ENCODE measurements around the gene MUC5AC.

Gene MUC5AC

GRCh38 chr11:1194977-1195681 lies 37.4 kb downstream of the MUC5AC start:
- DNase-seq (ENCODE audit: low read depth in 2 of 2), result no peak

- no peak for DNase-seq (ENCODE audit: low read depth in 2 of 2)
Measured at GRCh38 chr11:1195682-1196515, 38.1 kb downstream of the MUC5AC start.

GRCh38 chr11:1196516-1197391 lies 39.0 kb downstream of the MUC5AC start:
- no peak for DNase-seq (ENCODE audit: low read depth in 2 of 2)

- no peak for DNase-seq (ENCODE audit: low read depth in 2 of 2)
Measured at GRCh38 chr11:1197431-1197885, 39.7 kb downstream of the MUC5AC start.

- no peak for DNase-seq (ENCODE audit: low read depth in 2 of 2)
Measured at GRCh38 chr11:1197886-1198560, 40.3 kb downstream of the MUC5AC start.

- no peak for DNase-seq (ENCODE audit: low read depth in 2 of 2)
Measured at GRCh38 chr11:1198561-1199240, 40.9 kb downstream of the MUC5AC start.

- DNase-seq (ENCODE audit: low read depth in 2 of 2), result no peak
Measured at GRCh38 chr11:1199241-1199750, 41.5 kb downstream of the MUC5AC start.

- no peak for DNase-seq (ENCODE audit: low read depth in 2 of 2)
Measured at GRCh38 chr11:1199751-1200610, 42.2 kb downstream of the MUC5AC start.

- DNase-seq (ENCODE audit: low read depth in 2 of 2), result no peak
Measured at GRCh38 chr11:1200611-1201191, 42.9 kb downstream of the MUC5AC start.

GRCh38 chr11:1201395-1202153 lies 43.8 kb downstream of the MUC5AC start:
- DNase-seq (ENCODE audit: low read depth in 2 of 2), result no peak

GRCh38 chr11:1202154-1202775 lies 44.5 kb downstream of the MUC5AC start:
- no peak for DNase-seq (ENCODE audit: low read depth in 2 of 2)

GRCh38 chr11:1202776-1203504 lies 45.2 kb downstream of the MUC5AC start:
- peak; percentile 51 to 53 for DNase-seq (ENCODE audit: low read depth in 2 of 2)

GRCh38 chr11:1203505-1204271 lies 45.9 kb downstream of the MUC5AC start:
- DNase-seq (ENCODE audit: low read depth in 2 of 2), result no peak

GRCh38 chr11:1204381-1205101 lies 46.8 kb downstream of the MUC5AC start:
- DNase-seq (ENCODE audit: low read depth in 2 of 2), result no peak

GRCh38 chr11:1205121-1205986 lies 47.6 kb downstream of the MUC5AC start:
- no peak for DNase-seq (ENCODE audit: low read depth in 2 of 2)

Measured in stimulated activated CD8-positive, alpha-beta memory T cell treated with anti-CD3 and anti-CD28 coated beads, Interleukin-2, amount 100 ng/mL, for 48 hours (primary cell).